HL-60 (cell line): Measurements from ENCODE around the gene C6orf120.

Experiments
- DNase-seq, 2 experiments: peaks; one replicate each; pipeline ENCODE4 v3.0.0-alpha.2; 2010 to 2020; ENCODE audit warnings: low read depth in 1 of 2, low spot score in 1 of 2
- H3K27ac ChIP-seq: fragments of 250-450 bp; sonication (Bioruptor Pico); replicated peaks from 2 replicates; pipeline ENCODE4 v1.5.1; 2020; ENCODE audit warnings: mild to moderate bottlenecking, moderate library complexity
- H3K27me3 ChIP-seq: fragments of 250-450 bp; sonication (Bioruptor Pico); 2 replicates; pipeline ENCODE4 v1.5.1; 2021; ENCODE audit warnings: mild to moderate bottlenecking, moderate library complexity; ENCODE audit not compliant: insufficient read depth, poor library complexity, severe bottlenecking
- H3K4me3 ChIP-seq: replicated peaks from 2 replicates; pipeline ENCODE4 v1.5.1; 2011; ENCODE audit warnings: mild to moderate bottlenecking, control low read depth, low read length; ENCODE audit not compliant: insufficient read depth
- CTCF ChIP-seq: IDR thresholded peaks from one replicate; pipeline ENCODE4 v1.5.1; 2011; ENCODE audit warnings: low read length, control low read depth, inconsistent platforms; ENCODE audit not compliant: insufficient read depth
- GABPA ChIP-seq: IDR thresholded peaks from 2 replicates; pipeline ENCODE4 v1.6.1; 2012; ENCODE audit warnings: low read depth
- POLR2AphosphoS5 ChIP-seq: IDR thresholded peaks from 2 replicates; pipeline ENCODE4 v1.6.1; 2012; ENCODE audit warnings: low read depth
- REST ChIP-seq: IDR thresholded peaks from 2 replicates; pipeline ENCODE4 v1.6.1; 2012; ENCODE audit warnings: low read depth; ENCODE audit not compliant: insufficient replicate concordance
- SPI1 ChIP-seq: IDR thresholded peaks from 2 replicates; pipeline ENCODE4 v1.6.1; 2012; ENCODE audit warnings: low read depth, mild to moderate bottlenecking, borderline replicate concordance

C6orf120 gene

GRCh38 chr6:169707772-169708171 lies 5.8 kb downstream of the C6orf120 start:
- no peak for DNase-seq
- Histone ChIP-seq H3K27me3 (no peaks in the 10 kb centered on the region), H3K4me3 (no peak overlapping the region), H3K27ac (no peak overlapping the region)
- TF ChIP-seq GABPA (no peak), REST (no peak), POLR2AphosphoS5 (no peak), SPI1 (no peak), CTCF (no peak)

- DNase-seq = no peak
- H3K27me3 ChIP-seq = no peaks in the 10 kb centered on the region
- no peak for TF ChIP-seq CTCF
- no peak for TF ChIP-seq REST
- no peak overlapping the region for H3K27ac ChIP-seq
- no peak overlapping the region for H3K4me3 ChIP-seq
Observed at GRCh38 chr6:169709293-169709692, 7.4 kb downstream of the C6orf120 start.

- H3K27ac ChIP-seq = no peak overlapping the region
- H3K27me3 ChIP-seq = no peaks in the 10 kb centered on the region
- TF ChIP-seq GABPA = no peak
- TF ChIP-seq SPI1 = no peak
- TF ChIP-seq POLR2AphosphoS5 = no peak
- TF ChIP-seq CTCF = no peak
- TF ChIP-seq REST = no peak
- no peak for DNase-seq
- H3K4me3 ChIP-seq = no peak overlapping the region
Observed at GRCh38 chr6:169710009-169710408, 8.1 kb downstream of the C6orf120 start.
